A549 (cell line): ENCODE data around the gene CAV2. TPM values are rescaled to one million over a fixed set of nuclear protein-coding genes. Genes with fewer than 3 reads are reported as not detected.

ENCODE experiments used
- ATAC-seq, 2 experiments: fragments of 200-7000 bp in 1 of 2; fragments of >200 bp in 1 of 2; cut with Nextera tagmentation in 1 of 2; cut with Tn5 transposase in 1 of 2; 3 replicates each; pipeline versions ENCODE4 v1.8.0 to v1.9.1; 2018 to 2020; ENCODE audit warnings: mild to moderate bottlenecking in 1 of 2, moderate library complexity in 1 of 2
- CTCF ChIA-PET: fragments of 300-600 bp; sonication (Branson Sonifier 250); formaldehyde crosslinking; extraction: SDS; loops from one replicate; lab custom pipeline; 2021; ENCODE audit warnings: antibody characterized with exemption, inconsistent platforms; lab: Yijun Ruan, JAX
- POLR2A ChIA-PET: fragments of 350-600 bp; formaldehyde crosslinking; extraction: SDS; loops from one replicate; lab custom pipeline; 2021; ENCODE audit warnings: antibody characterized with exemption, inconsistent platforms; lab: Yijun Ruan, JAX
- DNase-seq, 2 experiments: peaks; one replicate each; pipeline versions ENCODE4 v3.0.0 to v3.0.0-alpha.2; 2011 to 2016; ENCODE audit warnings: low read depth in 1 of 2, low spot score in 1 of 2
- FAIRE-seq: peaks from 2 replicates; lab custom pipeline; 2011; peaks lifted over from hg19 to GRCh38; lab: Jason Lieb, UNC
- H3K27ac ChIP-seq, 2 experiments: fragments of >200 bp; sonication (Bioruptor Twin); formaldehyde crosslinking; 3 replicates each; pipeline ENCODE4 v1.5.1; 2016 to 2017
- H3K4me1 ChIP-seq: fragments of >200 bp; sonication (Bioruptor Twin); formaldehyde crosslinking; 3 replicates; pipeline ENCODE4 v1.6.1; 2016
- H3K4me2 ChIP-seq: fragments of >200 bp; sonication (Bioruptor Twin); formaldehyde crosslinking; 3 replicates; pipeline ENCODE4 v1.6.1; 2016
- H3K4me3 ChIP-seq: fragments of >200 bp; sonication (Bioruptor Twin); formaldehyde crosslinking; 3 replicates; pipeline ENCODE4 v1.5.1; 2016
- H3K9me3 ChIP-seq: fragments of >200 bp; sonication (Bioruptor Twin); formaldehyde crosslinking; 3 replicates; pipeline ENCODE4 v1.6.1; 2016
- BHLHE40 ChIP-seq: IDR thresholded peaks from 2 replicates; pipeline ENCODE4 v1.6.1; 2012; ENCODE audit warnings: low read depth, low read length, inconsistent platforms
- CBX8 ChIP-seq: fragments of 200-600 bp; sonication (generic); IDR thresholded peaks from 2 replicates; pipeline ENCODE4 v1.6.1; 2016
- CEBPB ChIP-seq, 2 experiments: fragments of >200 bp in 1 of 2; sonication (Bioruptor Twin) in 1 of 2; formaldehyde crosslinking in 1 of 2; IDR thresholded peaks; 2 replicates each; pipeline ENCODE4 v1.6.1; 2012 to 2016
- CHD2 ChIP-seq: fragments of 150-350 bp; IDR thresholded peaks from 2 replicates; pipeline ENCODE4 v1.6.1; 2014; ENCODE audit warnings: low read length; ENCODE audit not compliant: partially characterized antibody
- EHF ChIP-seq: fragments of 250-450 bp; sonication (Bioruptor Pico); IDR thresholded peaks from 2 replicates; pipeline ENCODE4 v1.5.0; 2020; ENCODE audit warnings: mild to moderate bottlenecking
- ESRRA ChIP-seq: fragments of 150-350 bp; IDR thresholded peaks from 2 replicates; pipeline ENCODE4 v1.6.1; 2014; ENCODE audit warnings: mild to moderate bottlenecking, low read length, borderline replicate concordance
- FOXS1 ChIP-seq: fragments of 250-450 bp; sonication (Bioruptor Pico); IDR thresholded peaks from 2 replicates; pipeline ENCODE4 v1.5.0; 2020; ENCODE audit warnings: mild to moderate bottlenecking, moderate library complexity
- GATA3 ChIP-seq: IDR thresholded peaks from 2 replicates; pipeline ENCODE4 v1.6.1; 2012; ENCODE audit warnings: borderline replicate concordance
- HDAC2 ChIP-seq: fragments of 200-600 bp; sonication (generic); IDR thresholded peaks from 2 replicates; pipeline ENCODE4 v1.6.1; 2016
- HOXB5 ChIP-seq: fragments of 250-450 bp; sonication (Bioruptor Pico); IDR thresholded peaks from 2 replicates; pipeline ENCODE4 v1.5.0; 2020; ENCODE audit warnings: mild to moderate bottlenecking, moderate library complexity
- JUN ChIP-seq, 2 experiments: fragments of >200 bp; sonication (Bioruptor Twin); formaldehyde crosslinking; IDR thresholded peaks; 2 replicates in 1 of 2; 3 replicates in 1 of 2; pipeline ENCODE4 v1.6.1; 2016 to 2017
- MAFK ChIP-seq: fragments of 450-650 bp; IDR thresholded peaks from 2 replicates; pipeline ENCODE4 v1.6.1; 2014; ENCODE audit not compliant: partially characterized antibody
- MAZ ChIP-seq: fragments of 150-350 bp; IDR thresholded peaks from 2 replicates; pipeline ENCODE4 v1.6.1; 2014; ENCODE audit warnings: antibody characterized with exemption, low read depth, low read length, borderline replicate concordance
- PHF8 ChIP-seq: fragments of 200-600 bp; sonication (generic); IDR thresholded peaks from 2 replicates; pipeline ENCODE4 v1.6.1; 2016; ENCODE audit warnings: low read depth, mild to moderate bottlenecking, antibody characterized with exemption, moderate library complexity, borderline replicate concordance
- RAD21 ChIP-seq, 2 experiments: fragments of >200 bp in 1 of 2; sonication (Bioruptor Twin) in 1 of 2; formaldehyde crosslinking in 1 of 2; IDR thresholded peaks in 1 of 2; conservative IDR thresholded peaks in 1 of 2; 2 replicates in 1 of 2; 3 replicates in 1 of 2; pipeline ENCODE4 v1.6.1; 2012 to 2018; ENCODE audit warnings: inconsistent platforms in 1 of 2
- RARB ChIP-seq: fragments of 250-450 bp; sonication (Bioruptor Pico); IDR thresholded peaks from 2 replicates; pipeline ENCODE4 v1.8.0; 2021; ENCODE audit warnings: mild to moderate bottlenecking, moderate library complexity
- RCOR1 ChIP-seq: fragments of 150-350 bp; IDR thresholded peaks from 2 replicates; pipeline ENCODE4 v1.6.1; 2014; ENCODE audit warnings: antibody characterized with exemption, low read length, low read depth
- RNF2 ChIP-seq: fragments of 200-600 bp; sonication (generic); IDR thresholded peaks from 2 replicates; pipeline ENCODE4 v1.6.1; 2016; ENCODE audit warnings: low read depth, mild to moderate bottlenecking, antibody characterized with exemption, moderate library complexity, borderline replicate concordance
- SMC3 ChIP-seq: fragments of >200 bp; sonication (Bioruptor Twin); formaldehyde crosslinking; IDR thresholded peaks from 3 replicates; pipeline ENCODE4 v1.6.1; 2018; ENCODE audit warnings: inconsistent platforms
- SREBF2 ChIP-seq: fragments of 450-650 bp; IDR thresholded peaks from 2 replicates; pipeline ENCODE4 v1.6.1; 2014; ENCODE audit warnings: mild to moderate bottlenecking, moderate library complexity
- TP53 ChIP-seq: fragments of 250-450 bp; sonication (Bioruptor Pico); IDR thresholded peaks from 2 replicates; pipeline ENCODE4 v1.5.0; 2021; ENCODE audit warnings: mild to moderate bottlenecking, moderate library complexity
- ZFP36 ChIP-seq: fragments of 450-650 bp; IDR thresholded peaks from 2 replicates; pipeline ENCODE4 v1.6.1; 2014; ENCODE audit warnings: borderline replicate concordance; ENCODE audit not compliant: partially characterized antibody
- ZNF302 ChIP-seq: fragments of 250-450 bp; sonication (Bioruptor Pico); IDR thresholded peaks from 2 replicates; pipeline ENCODE4 v1.9.0; 2021; ENCODE audit warnings: inconsistent platforms, mild to moderate bottlenecking, moderate library complexity
- ZSCAN20 ChIP-seq: fragments of 250-450 bp; sonication (Bioruptor Pico); IDR thresholded peaks from 2 replicates; pipeline ENCODE4 v1.8.0; 2022; ENCODE audit warnings: mild to moderate bottlenecking, moderate library complexity
- WGBS: methylation state at CpG from one replicate; pipeline ENCODE4 v1.1.6; 2017; ENCODE audit errors: missing lambda C conversion rate; 5-methylcytosine and 5-hydroxymethylcytosine counted together
- polyA plus RNA-seq, 4 experiments: library from polyadenylated mRNA; depleted of rRNA in 3 of 4; stranded (reverse); fragments of >200 nt; fragmentation: RNase III in 1 of 4; extraction: RNeasy Plus Mini Kit Qiagen cat#74134 plus additional on column Dnase treatment in 1 of 4; gene quantifications; 2 replicates in 3 of 4; 3 replicates in 1 of 4; pipeline ENCODE4 v1.2.3, GENCODE V29; 2011 to 2017
- TF ChIP-seq, protein P1 (sequence below): fragments of 200-600 bp; sonication (generic); IDR thresholded peaks from 2 replicates; pipeline ENCODE4 v1.6.1; 2016; ENCODE audit warnings: antibody characterized with exemption, mild to moderate bottlenecking, moderate library complexity
- TF ChIP-seq, protein P2 (sequence below): fragments of 250-450 bp; sonication (Bioruptor Pico); IDR thresholded peaks from 2 replicates; pipeline ENCODE4 v1.5.0; 2021; ENCODE audit warnings: mild to moderate bottlenecking, moderate library complexity, borderline replicate concordance
- TF ChIP-seq, protein P3 (sequence below): IDR thresholded peaks from 2 replicates; pipeline ENCODE4 v1.6.1; 2012
- TF ChIP-seq, protein P4 (sequence below): IDR thresholded peaks from 2 replicates; pipeline ENCODE4 v1.6.1; 2012

Gene CAV2
- polyA plus RNA-seq, 2 of the 4 experiments (the other 2 are of a cell fraction) = 156 to 257 TPM

DNA sequence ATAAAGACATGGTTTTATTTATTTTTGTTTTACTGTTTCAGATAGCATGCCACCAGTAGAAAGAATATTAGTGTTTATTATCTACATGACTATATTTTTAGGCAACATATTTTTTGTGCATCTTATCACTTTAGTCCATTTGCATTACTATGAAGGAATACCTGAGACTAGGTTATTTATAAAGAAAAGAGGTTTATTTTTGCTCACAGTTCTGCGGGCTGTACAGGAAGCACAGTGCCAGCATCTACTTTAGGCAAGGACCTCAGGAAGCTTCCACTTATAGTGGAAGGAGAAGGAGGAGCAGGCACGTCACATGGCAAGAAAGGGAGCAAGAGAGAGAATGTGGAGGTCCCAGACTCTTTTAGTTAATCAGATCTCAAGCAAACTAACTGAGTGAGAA lies 5.7 kb downstream of the CAV2 start:
- Histone ChIP-seq H3K9me3 (no peaks in the 10 kb centered on the region; the same call in 2 of the 3 replicates), H3K27ac (peak overlapping the region in 1 of 2 experiments; percentile 12; a peak in 2 of 6 replicates), H3K4me3 (no peak overlapping the region), H3K4me2 (no peak overlapping the region), H3K4me1 (peaks cover 39% of the 10 kb centered on the region)
- no peak for ATAC-seq
- DNase-seq = no peak
- TF ChIP-seq SMC3 = no peak
- no peak for TF ChIP-seq ZNF302
- no peak for TF ChIP-seq ZFP36
- TF ChIP-seq RARB (CRISPR knock-in tag) = no peak
- TF ChIP-seq, protein P1, sequence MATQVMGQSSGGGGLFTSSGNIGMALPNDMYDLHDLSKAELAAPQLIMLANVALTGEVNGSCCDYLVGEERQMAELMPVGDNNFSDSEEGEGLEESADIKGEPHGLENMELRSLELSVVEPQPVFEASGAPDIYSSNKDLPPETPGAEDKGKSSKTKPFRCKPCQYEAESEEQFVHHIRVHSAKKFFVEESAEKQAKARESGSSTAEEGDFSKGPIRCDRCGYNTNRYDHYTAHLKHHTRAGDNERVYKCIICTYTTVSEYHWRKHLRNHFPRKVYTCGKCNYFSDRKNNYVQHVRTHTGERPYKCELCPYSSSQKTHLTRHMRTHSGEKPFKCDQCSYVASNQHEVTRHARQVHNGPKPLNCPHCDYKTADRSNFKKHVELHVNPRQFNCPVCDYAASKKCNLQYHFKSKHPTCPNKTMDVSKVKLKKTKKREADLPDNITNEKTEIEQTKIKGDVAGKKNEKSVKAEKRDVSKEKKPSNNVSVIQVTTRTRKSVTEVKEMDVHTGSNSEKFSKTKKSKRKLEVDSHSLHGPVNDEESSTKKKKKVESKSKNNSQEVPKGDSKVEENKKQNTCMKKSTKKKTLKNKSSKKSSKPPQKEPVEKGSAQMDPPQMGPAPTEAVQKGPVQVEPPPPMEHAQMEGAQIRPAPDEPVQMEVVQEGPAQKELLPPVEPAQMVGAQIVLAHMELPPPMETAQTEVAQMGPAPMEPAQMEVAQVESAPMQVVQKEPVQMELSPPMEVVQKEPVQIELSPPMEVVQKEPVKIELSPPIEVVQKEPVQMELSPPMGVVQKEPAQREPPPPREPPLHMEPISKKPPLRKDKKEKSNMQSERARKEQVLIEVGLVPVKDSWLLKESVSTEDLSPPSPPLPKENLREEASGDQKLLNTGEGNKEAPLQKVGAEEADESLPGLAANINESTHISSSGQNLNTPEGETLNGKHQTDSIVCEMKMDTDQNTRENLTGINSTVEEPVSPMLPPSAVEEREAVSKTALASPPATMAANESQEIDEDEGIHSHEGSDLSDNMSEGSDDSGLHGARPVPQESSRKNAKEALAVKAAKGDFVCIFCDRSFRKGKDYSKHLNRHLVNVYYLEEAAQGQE = no peak
- TF ChIP-seq JUN (IDR thresholded peaks at IDR 0.05) = no peak
- no peak for TF ChIP-seq RNF2
- TF ChIP-seq CHD2 = no peak
- no peak for TF ChIP-seq HDAC2
- no peak for TF ChIP-seq MAFK
- TF ChIP-seq SREBF2 = no peak
- TF ChIP-seq CBX8 = no peak
- TF ChIP-seq EHF (CRISPR knock-in tag) = no peak
- no peak for FAIRE-seq
- CTCF ChIA-PET = interaction anchor here (0.7 to 1.5 kb wide), 2 partner anchors 20 to 87 kb away, joined by 3 read pairs; partner anchors contain the start of gene CAV1
- POLR2A ChIA-PET = no interaction called here
- 80% methylated on average over 2 of the region's 2 CpGs for WGBS

DNA sequence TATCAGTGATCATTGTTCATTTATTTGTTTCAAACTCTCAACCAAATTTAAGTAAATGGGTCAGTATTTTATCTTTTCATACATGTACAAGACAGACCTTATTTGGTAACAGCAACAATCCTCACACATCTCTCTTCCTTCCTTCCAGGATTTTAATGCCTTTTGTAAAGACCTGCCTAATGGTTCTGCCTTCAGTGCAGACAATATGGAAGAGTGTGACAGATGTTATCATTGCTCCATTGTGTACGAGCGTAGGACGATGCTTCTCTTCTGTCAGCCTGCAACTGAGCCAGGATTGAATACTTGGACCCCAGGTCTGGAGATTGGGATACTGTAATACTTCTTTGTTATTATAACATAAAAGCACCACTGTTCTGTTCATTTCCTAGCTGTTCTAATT lies 6.3 kb downstream of the CAV2 start:
- no peak for DNase-seq
- Histone ChIP-seq H3K4me2 (no peak overlapping the region), H3K9me3 (no peaks in the 10 kb centered on the region; the same call in 2 of the 3 replicates)
- POLR2A ChIA-PET = no interaction called here
- ATAC-seq = no peak
- TF ChIP-seq RAD21 (conservative IDR thresholded peaks at IDR 0.05 in 1 of 2, IDR thresholded peaks at IDR 0.05 in 1 of 2) (no peak), HOXB5 (CRISPR knock-in tag) (no peak), CEBPB (IDR thresholded peaks at IDR 0.05) (no peak)
- TF ChIP-seq, all 56 proteins: peak for 0
- H3K27ac ChIP-seq = peak overlapping the region in 1 of 2 experiments; percentile 12; a peak in 2 of 6 replicates
- CTCF ChIA-PET = interaction anchor here (1.3 kb wide), 1 partner anchor 20 kb away, joined by 7 read pairs; the partner anchor contains the start of gene CAV1
- FAIRE-seq = no peak
- no peak overlapping the region for H3K4me3 ChIP-seq
- WGBS = 97% methylated on average over 3 of the region's 3 CpGs
- H3K4me1 ChIP-seq = peaks cover 45% of the 10 kb centered on the region

DNA sequence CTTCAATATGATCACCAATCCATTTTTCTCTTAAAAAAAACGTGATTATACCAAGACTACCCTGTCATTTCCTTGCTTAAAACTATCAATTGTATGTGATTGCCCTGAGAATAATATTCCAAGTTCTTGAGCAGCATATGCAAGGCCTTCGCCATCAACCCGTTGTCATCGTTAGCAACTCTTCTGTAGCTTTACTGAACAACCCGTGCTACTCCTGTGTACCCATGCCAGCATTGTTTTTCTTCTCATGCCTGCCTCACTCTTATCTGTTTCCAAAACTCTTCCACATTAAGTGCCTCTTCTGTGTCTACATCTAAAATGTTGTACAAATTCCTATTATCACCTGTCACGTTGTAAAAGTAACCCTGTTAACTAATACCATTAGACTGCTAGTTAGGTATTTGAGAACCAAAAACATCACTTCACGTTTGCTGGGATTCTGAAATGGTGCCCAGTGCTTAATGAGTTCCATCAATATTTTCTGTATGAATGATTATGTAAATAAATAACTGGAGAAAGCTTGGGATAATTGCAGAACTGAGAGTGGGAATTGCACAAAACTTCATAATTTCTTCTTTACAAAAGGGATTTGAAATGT lies 10.5 kb downstream of the CAV2 start:
- peaks cover 42% of the 10 kb centered on the region for H3K4me1 ChIP-seq
- H3K4me3 ChIP-seq = no peak overlapping the region
- 63% methylated on average over 7 of the region's 7 CpGs for WGBS
- ChIA-PET POLR2A (interaction anchor here (1.2 to 2.1 kb wide), 2 partner anchors 8 to 11 kb away, joined by 4 to 6 read pairs; partner anchors contain the start of gene CAV2), CTCF (interaction anchor here (0.6 to 3.6 kb wide), 2 partner anchors 12 to 16 kb away, joined by 4 to 28 read pairs; partner anchors contain the start of gene CAV1)
- peak overlapping the region; percentile 52 to 89 for H3K27ac ChIP-seq
- peak overlapping the region; percentile 93; the same call in 2 of the 3 replicates for H3K4me2 ChIP-seq
- no peak for ATAC-seq
- no peak for FAIRE-seq
- H3K9me3 ChIP-seq = no peaks in the 10 kb centered on the region; the same call in 2 of the 3 replicates
- DNase-seq = no peak
- TF ChIP-seq ESRRA = no peak
- TF ChIP-seq, protein P2, sequence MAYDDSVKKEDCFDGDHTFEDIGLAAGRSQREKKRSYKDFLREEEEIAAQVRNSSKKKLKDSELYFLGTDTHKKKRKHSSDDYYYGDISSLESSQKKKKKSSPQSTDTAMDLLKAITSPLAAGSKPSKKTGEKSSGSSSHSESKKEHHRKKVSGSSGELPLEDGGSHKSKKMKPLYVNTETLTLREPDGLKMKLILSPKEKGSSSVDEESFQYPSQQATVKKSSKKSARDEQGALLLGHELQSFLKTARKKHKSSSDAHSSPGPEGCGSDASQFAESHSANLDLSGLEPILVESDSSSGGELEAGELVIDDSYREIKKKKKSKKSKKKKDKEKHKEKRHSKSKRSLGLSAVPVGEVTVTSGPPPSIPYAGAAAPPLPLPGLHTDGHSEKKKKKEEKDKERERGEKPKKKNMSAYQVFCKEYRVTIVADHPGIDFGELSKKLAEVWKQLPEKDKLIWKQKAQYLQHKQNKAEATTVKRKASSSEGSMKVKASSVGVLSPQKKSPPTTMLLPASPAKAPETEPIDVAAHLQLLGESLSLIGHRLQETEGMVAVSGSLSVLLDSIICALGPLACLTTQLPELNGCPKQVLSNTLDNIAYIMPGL (CRISPR knock-in tag) = no peak
- TF ChIP-seq MAZ = no peak
- TF ChIP-seq, protein P3, sequence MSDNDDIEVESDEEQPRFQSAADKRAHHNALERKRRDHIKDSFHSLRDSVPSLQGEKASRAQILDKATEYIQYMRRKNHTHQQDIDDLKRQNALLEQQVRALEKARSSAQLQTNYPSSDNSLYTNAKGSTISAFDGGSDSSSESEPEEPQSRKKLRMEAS = no peak; the same call in 1 of the 2 replicates
- TF ChIP-seq ZSCAN20 (CRISPR knock-in tag) = no peak
- no peak for TF ChIP-seq FOXS1
- no peak for TF ChIP-seq RCOR1
- no peak for TF ChIP-seq GATA3
- TF ChIP-seq PHF8 = no peak
- TF ChIP-seq, protein P4, sequence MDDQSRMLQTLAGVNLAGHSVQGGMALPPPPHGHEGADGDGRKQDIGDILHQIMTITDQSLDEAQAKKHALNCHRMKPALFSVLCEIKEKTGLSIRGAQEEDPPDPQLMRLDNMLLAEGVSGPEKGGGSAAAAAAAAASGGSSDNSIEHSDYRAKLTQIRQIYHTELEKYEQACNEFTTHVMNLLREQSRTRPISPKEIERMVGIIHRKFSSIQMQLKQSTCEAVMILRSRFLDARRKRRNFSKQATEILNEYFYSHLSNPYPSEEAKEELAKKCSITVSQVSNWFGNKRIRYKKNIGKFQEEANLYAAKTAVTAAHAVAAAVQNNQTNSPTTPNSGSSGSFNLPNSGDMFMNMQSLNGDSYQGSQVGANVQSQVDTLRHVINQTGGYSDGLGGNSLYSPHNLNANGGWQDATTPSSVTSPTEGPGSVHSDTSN = no peak
- TF ChIP-seq TP53 = no peak
- no peak for TF ChIP-seq BHLHE40
- no peak for TF ChIP-seq MAFK
